Measurements from ENCODE around the gene LAMB1.
"Not testable (repeated sequence)": the region's sequence is repeated elsewhere in the genome, so short reads cannot be mapped to it uniquely, and the experiment has no call there.

Gene LAMB1

DNA sequence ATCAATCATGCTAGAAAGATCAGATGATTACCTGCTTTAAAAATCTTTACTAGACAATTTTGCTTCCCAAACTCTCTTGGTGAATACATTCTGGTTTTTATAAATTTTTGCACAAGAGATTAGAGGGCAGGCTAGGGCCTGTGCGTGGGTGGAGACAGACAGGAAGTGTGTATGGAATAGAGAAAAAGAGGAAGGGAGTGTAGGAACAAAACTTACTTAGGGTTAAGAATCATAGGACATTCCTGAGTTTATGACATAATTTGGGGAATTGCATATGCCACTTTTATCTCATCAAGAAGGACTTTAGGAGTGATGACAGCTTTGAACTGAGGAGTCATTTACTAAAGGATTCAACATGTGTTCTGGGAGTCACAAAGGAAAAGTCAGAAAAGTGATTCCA is 31.3 kb downstream of the LAMB1 start:
- no peak for DNase-seq (ENCODE audit: low spot score)

DNA sequence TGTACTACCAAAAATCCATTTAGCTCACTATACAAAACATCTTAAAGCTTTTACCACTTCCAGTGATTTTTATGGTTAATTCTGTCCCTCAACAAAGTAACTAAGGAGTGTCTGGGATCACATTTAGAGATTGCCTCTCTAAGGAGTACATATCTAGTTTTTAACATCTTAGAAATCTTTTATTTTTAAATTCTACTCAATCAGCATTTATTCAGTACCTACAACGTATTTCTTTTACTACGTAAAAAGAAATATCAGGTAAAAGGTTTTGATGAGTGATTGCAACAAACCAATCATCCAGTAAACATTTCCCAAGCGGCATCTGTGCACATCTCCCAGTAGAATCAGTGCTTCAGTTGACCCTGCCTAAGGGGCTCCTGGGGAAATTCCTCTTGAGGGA is 31.9 kb downstream of the LAMB1 start:
- DNase-seq (ENCODE audit: low spot score), result no peak

- no peak for DNase-seq (ENCODE audit: low spot score)
These were observed 33.1 kb downstream of the LAMB1 start for GRCh38 chr7:107969856-107970255.

DNA sequence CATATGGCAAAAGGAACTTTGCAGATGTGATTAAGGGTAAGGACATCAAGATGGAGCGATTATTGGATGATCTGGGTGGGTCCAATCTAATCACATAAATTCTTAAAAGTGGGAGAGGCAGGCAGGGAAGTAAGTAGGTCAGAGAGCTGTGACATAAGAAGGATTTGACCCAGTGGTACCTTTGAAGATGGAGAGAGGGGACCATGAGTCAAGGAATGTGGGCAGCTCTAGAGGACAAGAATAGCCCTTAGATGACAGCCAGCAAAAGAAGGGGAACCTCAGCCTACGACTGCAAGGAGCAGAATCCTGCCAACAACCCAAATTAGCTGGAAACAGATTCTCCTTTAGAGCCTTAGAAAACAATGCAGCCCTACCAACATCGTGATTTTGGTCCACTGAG is 34.5 kb downstream of the LAMB1 start:
- DNase-seq (ENCODE audit: low spot score), result no peak

DNA sequence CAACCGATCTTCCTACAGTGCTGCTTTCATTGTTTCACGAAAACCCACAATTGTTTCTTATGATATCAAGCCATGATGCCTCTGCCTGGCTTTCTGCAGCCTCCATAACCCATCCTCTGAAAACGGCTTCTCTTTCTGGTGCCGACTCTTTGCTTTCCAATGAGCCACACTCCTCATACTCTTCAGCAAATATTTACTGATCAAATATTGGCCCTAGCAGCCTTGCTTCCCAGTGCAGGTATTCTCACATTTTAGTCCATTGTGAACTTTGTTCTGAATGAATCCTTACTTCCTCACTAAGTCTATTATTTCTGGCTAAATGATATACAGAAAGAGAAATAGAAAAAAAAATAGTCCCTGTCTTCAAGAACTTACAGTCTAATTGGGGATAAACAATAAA is 35.5 kb downstream of the LAMB1 start:
- DNase-seq (ENCODE audit: low spot score), result no peak

GRCh38 chr7:107966711-107967110 is 36.2 kb downstream of the LAMB1 start:
- DNase-seq (ENCODE audit: low spot score), result no peak

GRCh38 chr7:107964510-107964909 is 38.5 kb downstream of the LAMB1 start:
- DNase-seq (ENCODE audit: low spot score), result no peak

DNA sequence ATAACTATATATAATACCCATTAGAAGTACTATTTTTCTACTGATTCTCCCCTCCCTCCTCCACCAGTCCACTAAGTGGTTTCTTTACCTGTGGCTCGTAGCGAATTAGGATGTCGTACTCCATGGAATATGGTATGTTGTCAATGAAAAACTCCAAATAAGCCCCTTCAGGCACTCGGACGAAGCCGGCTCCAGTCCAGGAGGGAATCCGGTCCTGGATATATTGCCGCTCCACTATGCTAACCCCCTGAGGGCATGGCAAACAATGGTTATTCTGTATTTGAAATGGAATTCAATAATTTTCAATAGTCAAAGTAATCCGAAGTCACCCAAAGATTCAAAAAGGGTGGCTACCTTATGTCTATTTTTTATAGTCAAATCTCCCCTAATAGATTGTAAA is 40.1 kb downstream of the LAMB1 start:
- DNase-seq (ENCODE audit: low spot score), result no peak

DNA sequence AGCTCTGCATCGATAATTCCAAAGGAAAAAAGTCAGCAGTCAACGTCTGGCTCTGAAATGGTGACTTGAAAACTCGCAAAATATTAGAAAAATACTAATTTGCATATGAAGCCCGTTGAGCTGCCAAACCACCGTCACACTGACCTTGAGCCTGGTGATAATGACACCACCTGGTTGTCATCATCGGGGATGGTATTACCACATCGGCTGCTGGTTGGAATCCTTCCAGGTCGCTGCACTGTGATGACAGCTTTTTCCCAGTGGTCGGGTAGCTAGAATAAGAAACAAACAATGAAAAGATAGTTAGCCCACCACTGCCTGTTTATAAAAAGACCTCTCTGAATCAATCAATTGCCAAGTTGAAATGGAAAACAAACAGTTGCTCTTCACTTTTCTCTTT is 41.6 kb downstream of the LAMB1 start:
- no peak for DNase-seq (ENCODE audit: low spot score)

- DNase-seq (ENCODE audit: low spot score), result no peak
These were observed 42.7 kb downstream of the LAMB1 start for GRCh38 chr7:107960272-107960671.

- DNase-seq (ENCODE audit: low spot score), result no peak
These were observed 43.4 kb downstream of the LAMB1 start for GRCh38 chr7:107959527-107959898.

DNA sequence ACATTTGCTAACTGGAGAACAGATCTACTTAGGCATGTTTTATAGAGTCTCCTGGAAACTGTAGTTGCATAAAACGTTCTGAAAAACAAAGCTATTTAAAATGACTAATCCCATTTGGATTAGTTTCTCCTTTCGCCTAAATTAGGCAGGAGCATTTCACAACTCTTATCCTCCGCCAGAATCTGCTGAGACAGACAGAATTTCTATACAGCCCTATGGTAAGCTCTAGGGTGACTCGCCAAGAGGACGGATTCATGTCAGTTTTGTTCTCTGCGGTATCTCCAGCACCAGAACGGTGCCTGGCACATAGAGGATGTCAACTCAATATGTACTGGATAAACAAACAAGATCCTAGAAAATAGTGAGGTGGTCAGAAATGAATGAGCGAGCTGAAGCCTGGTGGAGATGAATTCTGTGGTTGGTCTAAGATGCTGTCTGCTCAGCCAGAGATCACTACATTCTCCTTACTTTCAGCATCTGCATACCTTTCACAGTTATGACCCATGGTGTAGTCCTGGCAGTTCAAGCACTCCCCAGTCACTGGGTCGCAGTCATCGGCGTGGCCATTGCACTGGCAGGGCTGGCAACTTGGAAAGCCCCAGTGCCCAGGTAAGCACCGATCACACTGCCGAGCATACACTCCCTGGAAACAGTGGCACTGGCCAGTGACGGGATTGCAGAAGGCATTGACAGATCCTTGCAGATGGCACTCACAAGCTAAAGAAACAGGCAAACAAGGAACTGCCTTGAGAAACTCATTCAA is 44.0 kb downstream of the LAMB1 start:
- DNase-seq (ENCODE audit: low spot score), result no peak

DNA sequence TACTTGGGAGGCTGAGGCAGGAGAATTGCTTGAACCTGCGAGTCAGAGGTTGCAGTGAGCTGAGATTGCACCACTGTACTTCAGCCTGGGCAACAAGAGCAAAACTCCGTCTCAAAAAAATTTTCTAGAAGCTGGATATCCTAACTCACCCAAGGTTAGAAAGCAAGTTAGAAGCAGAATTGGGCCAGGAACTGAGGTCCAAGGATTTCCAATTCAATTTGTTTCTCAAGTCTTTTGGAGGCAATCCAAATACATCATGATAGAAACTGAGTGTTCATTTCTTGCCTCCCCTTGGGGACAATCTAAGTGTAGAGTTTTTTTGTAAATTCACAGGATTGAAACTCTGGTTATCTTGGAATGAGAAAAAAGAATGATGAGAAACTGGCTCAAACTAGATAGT is 45.5 kb downstream of the LAMB1 start:
- no peak for DNase-seq (ENCODE audit: low spot score)

GRCh38 chr7:107956950-107957349 is 46.0 kb downstream of the LAMB1 start:
- not testable (repeated sequence) for DNase-seq (ENCODE audit: low spot score)

DNA sequence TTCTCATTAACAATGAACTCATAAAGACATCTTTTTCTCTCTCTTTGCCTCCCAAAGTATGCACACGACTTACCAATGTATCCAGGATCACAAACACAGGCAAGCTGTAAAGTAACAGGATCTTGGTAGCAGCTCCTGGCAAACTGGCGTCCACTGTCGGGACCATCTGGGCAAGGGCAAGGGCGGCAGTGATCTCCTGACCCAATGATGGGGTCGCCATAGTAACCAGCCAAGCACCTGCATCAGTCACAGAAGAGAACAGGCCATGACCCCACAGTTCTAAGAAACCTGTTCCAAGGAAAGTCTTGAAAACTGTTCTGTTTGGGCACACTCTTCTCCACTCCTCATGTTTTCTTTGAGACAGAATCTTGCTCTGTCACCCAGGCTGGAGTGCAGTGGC is 47.6 kb downstream of the LAMB1 start:
- no peak for DNase-seq (ENCODE audit: low spot score)

DNA sequence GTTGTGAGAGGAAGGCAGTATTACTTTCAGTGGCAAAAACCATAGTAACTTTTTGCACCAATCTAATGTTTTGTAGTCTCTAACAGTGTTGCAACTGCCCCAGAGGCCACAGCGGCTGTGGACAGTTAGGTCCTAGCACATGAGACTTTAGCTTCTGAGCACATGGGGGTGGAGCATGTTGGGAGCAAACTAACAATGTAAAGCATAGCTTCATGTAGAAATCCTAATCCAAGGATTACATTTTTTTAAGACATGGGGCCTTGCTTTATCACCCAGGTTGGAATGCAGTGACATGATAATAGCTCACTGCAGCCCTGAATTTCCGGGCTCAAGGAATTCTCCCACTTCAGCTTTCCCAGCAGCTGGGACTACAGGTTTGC is 49.0 kb downstream of the LAMB1 start:
- DNase-seq (ENCODE audit: low spot score), result no peak

DNA sequence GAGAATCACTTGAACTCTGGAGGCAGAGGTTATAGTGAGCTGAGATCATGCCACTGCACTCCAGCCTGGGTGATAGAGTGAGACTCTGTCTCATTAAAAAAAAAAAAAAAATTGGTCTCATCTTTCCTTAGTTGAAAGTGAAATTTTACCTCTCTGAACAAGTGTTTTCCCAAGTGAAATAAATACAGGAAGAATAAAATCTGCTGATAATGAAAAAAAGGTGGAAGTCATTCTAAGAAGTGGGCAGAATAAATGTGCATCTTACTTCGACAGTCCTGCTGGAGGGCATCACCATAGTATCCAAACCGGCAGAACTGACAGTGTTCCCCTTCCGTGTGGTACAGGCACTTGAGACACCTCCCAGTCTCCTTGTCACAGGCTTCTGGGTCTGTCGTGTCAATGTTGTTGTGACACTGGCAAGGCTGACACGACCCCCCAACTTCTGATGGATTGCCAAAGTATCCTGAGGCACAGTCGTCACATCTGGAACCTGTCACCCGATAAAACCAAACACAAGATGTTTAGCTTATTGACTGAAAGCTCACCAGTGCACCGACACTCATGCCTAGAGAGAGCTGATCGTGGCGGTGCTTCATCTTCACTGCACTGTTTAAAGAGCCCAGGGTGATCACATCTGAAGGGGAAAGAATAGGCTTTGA is 49.6 kb downstream of the LAMB1 start:
- DNase-seq (ENCODE audit: low spot score), result no peak

GRCh38 chr7:107951896-107952295 is 51.1 kb downstream of the LAMB1 start:
- DNase-seq (ENCODE audit: low spot score), result no peak

DNA sequence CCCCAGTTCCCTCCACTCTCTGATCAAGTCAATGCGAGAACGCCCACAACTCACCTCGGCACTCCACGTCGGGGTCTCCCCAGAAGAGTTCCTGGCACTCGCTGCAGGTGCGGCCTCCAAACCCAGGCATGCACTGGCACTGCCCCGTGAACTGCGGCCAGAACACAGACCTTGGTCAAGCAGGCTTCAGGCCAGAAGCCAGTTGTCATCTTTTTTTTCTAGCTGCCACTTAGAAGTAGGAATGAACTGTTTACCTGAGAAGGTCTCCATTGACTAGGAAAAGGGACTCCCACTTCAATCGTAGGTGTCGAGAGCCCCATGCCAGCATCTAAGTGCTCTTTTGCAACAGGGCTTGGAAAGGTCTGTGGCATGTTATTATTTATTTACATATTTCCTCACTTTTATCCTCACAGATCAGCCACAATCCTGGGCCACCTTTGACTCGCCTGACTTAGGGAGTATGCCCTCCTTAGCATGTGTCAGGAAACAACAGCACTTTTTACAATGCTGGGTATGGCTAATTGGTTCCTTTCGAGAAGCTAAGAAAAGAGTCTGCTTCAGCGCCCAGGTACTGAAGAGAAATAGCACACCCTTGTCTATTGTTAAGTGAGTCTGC is 51.7 kb downstream of the LAMB1 start:
- DNase-seq (ENCODE audit: low spot score), result no peak

DNA sequence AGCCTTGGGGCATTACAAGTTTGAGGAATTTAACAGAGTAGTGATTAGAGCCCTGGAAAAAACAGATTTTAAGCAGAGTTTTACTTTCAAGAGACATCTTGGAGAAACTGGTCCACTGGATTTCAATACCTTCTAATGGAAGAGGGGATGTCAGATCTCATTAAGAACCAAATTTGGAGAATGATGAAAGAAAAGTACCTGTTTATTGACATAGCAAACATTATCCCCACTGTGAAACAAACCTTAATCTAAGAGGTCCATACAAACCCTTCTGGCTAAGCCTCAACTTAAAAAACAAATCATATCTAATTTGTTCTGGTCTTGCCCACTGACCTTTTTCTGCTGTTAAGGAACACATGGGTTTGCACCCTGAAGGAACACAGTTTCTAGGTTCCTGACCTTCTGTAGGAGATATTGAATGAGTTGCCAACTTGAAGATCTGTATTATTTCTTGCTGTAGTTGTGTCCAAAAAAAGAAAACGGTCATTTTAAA is 53.5 kb downstream of the LAMB1 start:
- no peak for DNase-seq (ENCODE audit: low spot score)

- DNase-seq (ENCODE audit: low spot score), result no peak
These were observed 54.1 kb downstream of the LAMB1 start for GRCh38 chr7:107948645-107949442.

- DNase-seq (ENCODE audit: low spot score), result no peak
These were observed 56.1 kb downstream of the LAMB1 start for GRCh38 chr7:107946881-107947280.

GRCh38 chr7:107946451-107946850 is 56.5 kb downstream of the LAMB1 start:
- no peak for DNase-seq (ENCODE audit: low spot score)
